Epithelial cell of proximal tubule (primary cell): ENCODE data around the gene PTPN2. TPM values are rescaled to one million over a fixed set of nuclear protein-coding genes. Genes with fewer than 3 reads are reported as not detected.

Experiments
- DNase-seq: peaks from one replicate; pipeline ENCODE4 v3.0.0-alpha.2; 2011; ENCODE audit warnings: low read depth
- H3K4me3 ChIP-seq: 2 replicates; pipeline ENCODE4 v1.5.1; 2011; ENCODE audit warnings: low read depth, mild to moderate bottlenecking, low read length
- total RNA-seq: library from RNA; depleted of rRNA; stranded (reverse); fragments of >200 nt; gene quantifications from 2 replicates; pipeline ENCODE4 v1.2.3, GENCODE V29; 2015
- TF ChIP-seq, protein P1 (sequence below): conservative IDR thresholded peaks from 2 replicates; pipeline ENCODE4 v1.5.1; 2012; ENCODE audit warnings: low read depth, mild to moderate bottlenecking, low read length

The PTPN2 gene
- total RNA-seq, 1 donor from 2014 or later, result 54.0 TPM

- H3K4me3 ChIP-seq, result no peak overlapping the region
- no peak for DNase-seq
- TF ChIP-seq, protein P1, sequence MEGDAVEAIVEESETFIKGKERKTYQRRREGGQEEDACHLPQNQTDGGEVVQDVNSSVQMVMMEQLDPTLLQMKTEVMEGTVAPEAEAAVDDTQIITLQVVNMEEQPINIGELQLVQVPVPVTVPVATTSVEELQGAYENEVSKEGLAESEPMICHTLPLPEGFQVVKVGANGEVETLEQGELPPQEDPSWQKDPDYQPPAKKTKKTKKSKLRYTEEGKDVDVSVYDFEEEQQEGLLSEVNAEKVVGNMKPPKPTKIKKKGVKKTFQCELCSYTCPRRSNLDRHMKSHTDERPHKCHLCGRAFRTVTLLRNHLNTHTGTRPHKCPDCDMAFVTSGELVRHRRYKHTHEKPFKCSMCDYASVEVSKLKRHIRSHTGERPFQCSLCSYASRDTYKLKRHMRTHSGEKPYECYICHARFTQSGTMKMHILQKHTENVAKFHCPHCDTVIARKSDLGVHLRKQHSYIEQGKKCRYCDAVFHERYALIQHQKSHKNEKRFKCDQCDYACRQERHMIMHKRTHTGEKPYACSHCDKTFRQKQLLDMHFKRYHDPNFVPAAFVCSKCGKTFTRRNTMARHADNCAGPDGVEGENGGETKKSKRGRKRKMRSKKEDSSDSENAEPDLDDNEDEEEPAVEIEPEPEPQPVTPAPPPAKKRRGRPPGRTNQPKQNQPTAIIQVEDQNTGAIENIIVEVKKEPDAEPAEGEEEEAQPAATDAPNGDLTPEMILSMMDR, result no peak
Observed at GRCh38 chr18:12895014-12895413, 11.0 kb upstream of the PTPN2 start.

GRCh38 chr18:12891561-12891960 is 7.5 kb upstream of the PTPN2 start:
- no peak for DNase-seq
- H3K4me3 ChIP-seq, result no peak overlapping the region
- TF ChIP-seq, protein P1, result no peak

GRCh38 chr18:12890964-12891363 is 6.9 kb upstream of the PTPN2 start:
- no peak overlapping the region for H3K4me3 ChIP-seq
- TF ChIP-seq, protein P1, result no peak
- DNase-seq, result no peak

- TF ChIP-seq, protein P1, result peak; percentile 69
- DNase-seq, result no peak
- no peak overlapping the region for H3K4me3 ChIP-seq
Observed at GRCh38 chr18:12886498-12887126, 2.6 kb upstream of the PTPN2 start.

DNA sequence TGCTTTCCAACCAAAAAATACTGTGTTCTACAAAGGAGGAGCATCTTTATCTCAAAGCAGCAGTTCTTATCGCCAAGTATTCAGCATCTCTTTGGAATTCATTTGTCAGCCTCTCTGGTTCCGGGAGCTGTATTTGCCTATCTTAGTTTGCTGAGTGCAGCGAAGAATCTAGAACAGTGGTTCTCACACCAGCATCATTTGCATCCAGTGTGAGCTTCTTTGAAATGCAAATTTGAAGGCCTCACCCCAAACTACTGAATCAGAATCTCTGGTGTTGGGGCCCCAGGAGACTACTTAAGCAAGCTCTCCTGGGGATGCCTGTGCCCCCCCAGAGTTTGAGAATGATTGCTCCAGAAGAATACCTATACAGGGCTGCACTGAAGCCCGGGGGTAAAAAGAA is 1.5 kb upstream of the PTPN2 start:
- TF ChIP-seq, protein P1, result no peak
- DNase-seq, result no peak
- H3K4me3 ChIP-seq, result no peak overlapping the region

DNA sequence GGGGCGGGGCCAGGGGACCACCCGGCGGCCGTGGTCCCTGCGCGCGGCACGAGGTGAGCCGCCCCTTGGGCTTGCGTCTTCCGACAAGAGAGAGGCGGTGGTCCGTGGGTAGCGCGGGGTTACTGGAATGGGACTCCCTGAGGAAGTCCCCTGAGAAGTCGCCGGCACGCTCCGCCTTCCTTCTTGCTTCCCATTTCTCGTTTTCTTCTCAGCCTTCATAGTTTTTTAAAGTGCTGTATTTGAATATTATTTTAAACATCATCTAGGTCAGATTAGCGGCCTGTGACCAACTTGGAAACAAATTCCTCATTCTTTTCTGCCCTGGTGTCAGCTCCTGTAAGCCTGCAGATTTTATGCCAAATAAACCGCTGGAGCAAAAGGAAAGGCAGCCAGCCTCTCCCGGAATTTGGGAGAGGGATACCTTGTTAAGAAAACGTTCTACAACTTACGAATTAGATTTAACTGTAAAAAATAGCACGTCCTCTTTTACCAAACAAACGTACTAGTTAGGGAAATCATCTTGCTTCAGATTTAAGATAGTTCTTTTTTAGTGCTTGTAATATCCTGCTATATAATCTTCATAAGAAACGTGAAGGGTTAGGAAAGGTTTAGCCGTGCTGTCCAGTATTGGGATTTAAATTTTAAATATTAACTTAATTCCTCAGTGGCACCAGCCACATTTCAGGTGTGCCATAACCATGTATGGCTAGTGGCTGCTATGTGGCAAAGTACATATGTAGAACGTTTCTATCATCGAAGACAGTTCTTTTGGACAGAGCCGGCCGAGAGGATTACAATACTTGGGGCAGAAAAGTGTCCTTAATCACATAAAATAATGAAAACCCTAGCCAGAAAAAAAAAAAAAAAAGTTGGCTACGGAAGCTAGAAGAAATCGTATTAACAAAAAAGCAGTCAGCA is 628 bp upstream of the PTPN2 start:
- TF ChIP-seq, protein P1, result no peak
- no peak for DNase-seq
- peak overlapping the region; percentile 77 for H3K4me3 ChIP-seq
